Measurements from ENCODE around the gene CCDC61. TPM values are rescaled to one million over a fixed set of nuclear protein-coding genes. Genes with fewer than 3 reads are reported as not detected.
A peak's percentile ranks its signal among the peaks of the same experiment; 100 is the strongest.

The CCDC61 gene
- total RNA-seq, 1 experiment from 2014 or later = 31.0 TPM

GRCh38 chr19:45958320-45958719 lies 36.9 kb upstream of the CCDC61 start:
- intact Hi-C loops (cut with micrococcal nuclease; ENCODE audit: unreplicated experiment) = no loop called here
- TF ChIP-seq CTCF (IDR thresholded peaks at IDR 0.05; ENCODE audit: unreplicated experiment) = no peak
- Mint-ChIP-seq H3K27ac (ENCODE audit: unreplicated experiment) (no peak overlapping the region), H3K9me3 (ENCODE audit: low read depth, unreplicated experiment) (no peaks in the 10 kb centered on the region), H3K4me1 (ENCODE audit: low read depth, unreplicated experiment) (peaks cover 35% of the 10 kb centered on the region), H3K27me3 (ENCODE audit: unreplicated experiment) (peaks cover 57% of the 10 kb centered on the region), H3K4me3 (ENCODE audit: low read depth, unreplicated experiment) (no peak overlapping the region), H3K36me3 (ENCODE audit: insufficient read depth, unreplicated experiment) (no peaks in the 10 kb centered on the region)
- CTCF ChIA-PET = interaction anchor here (1.1 kb wide), 1 partner anchor 141 kb away, joined by 3 read pairs; no protein-coding TSS in a partner anchor
- no peak for DNase-seq
- BruUV-seq (replicated peaks) = no TSS peak

GRCh38 chr19:45958769-45959516 lies 36.3 kb upstream of the CCDC61 start:
- intact Hi-C loops (cut with micrococcal nuclease; ENCODE audit: unreplicated experiment) = no loop called here
- H3K27me3 Mint-ChIP-seq (ENCODE audit: unreplicated experiment) = peaks cover 63% of the 10 kb centered on the region
- CTCF ChIA-PET = interaction anchor here (1.1 kb wide), 1 partner anchor 142 kb away, joined by 3 read pairs; no protein-coding TSS in a partner anchor
- no peak for TF ChIP-seq CTCF (IDR thresholded peaks at IDR 0.05; ENCODE audit: unreplicated experiment)
- H3K4me1 Mint-ChIP-seq (ENCODE audit: low read depth, unreplicated experiment) = peaks cover 35% of the 10 kb centered on the region
- no peaks in the 10 kb centered on the region for H3K36me3 Mint-ChIP-seq (ENCODE audit: insufficient read depth, unreplicated experiment)
- no peak for DNase-seq
- H3K9me3 Mint-ChIP-seq (ENCODE audit: low read depth, unreplicated experiment) = no peaks in the 10 kb centered on the region
- BruUV-seq (replicated peaks) = no TSS peak
- H3K4me3 Mint-ChIP-seq (ENCODE audit: low read depth, unreplicated experiment) = no peak overlapping the region
- H3K27ac Mint-ChIP-seq (ENCODE audit: unreplicated experiment) = no peak overlapping the region

GRCh38 chr19:45959517-45960025 lies 35.7 kb upstream of the CCDC61 start:
- intact Hi-C loops (cut with micrococcal nuclease; ENCODE audit: unreplicated experiment) = no loop called here
- Mint-ChIP-seq H3K27me3 (ENCODE audit: unreplicated experiment) (peaks cover 70% of the 10 kb centered on the region), H3K4me1 (ENCODE audit: low read depth, unreplicated experiment) (peaks cover 33% of the 10 kb centered on the region), H3K27ac (ENCODE audit: unreplicated experiment) (no peak overlapping the region), H3K4me3 (ENCODE audit: low read depth, unreplicated experiment) (no peak overlapping the region), H3K9me3 (ENCODE audit: low read depth, unreplicated experiment) (no peaks in the 10 kb centered on the region), H3K36me3 (ENCODE audit: insufficient read depth, unreplicated experiment) (no peaks in the 10 kb centered on the region)
- CTCF ChIA-PET = no interaction called here
- no peak for TF ChIP-seq CTCF (IDR thresholded peaks at IDR 0.05; ENCODE audit: unreplicated experiment)
- no TSS peak for BruUV-seq (replicated peaks)
- DNase-seq = no peak

GRCh38 chr19:45960595-45961235 lies 34.6 kb upstream of the CCDC61 start:
- peak; percentile 32 for DNase-seq

More at GRCh38 chr19:45960595-45961235, 34.6 kb upstream of the CCDC61 start:
- intact Hi-C loops (cut with micrococcal nuclease; ENCODE audit: unreplicated experiment) = no loop called here
- Mint-ChIP-seq H3K9me3 (ENCODE audit: low read depth, unreplicated experiment) (no peaks in the 10 kb centered on the region), H3K4me3 (ENCODE audit: low read depth, unreplicated experiment) (no peak overlapping the region), H3K4me1 (ENCODE audit: low read depth, unreplicated experiment) (peaks cover 22% of the 10 kb centered on the region), H3K27me3 (ENCODE audit: unreplicated experiment) (peaks cover 81% of the 10 kb centered on the region), H3K27ac (ENCODE audit: unreplicated experiment) (no peak overlapping the region), H3K36me3 (ENCODE audit: insufficient read depth, unreplicated experiment) (no peaks in the 10 kb centered on the region)
- CTCF ChIA-PET = interaction anchor here (0.6 to 1.7 kb wide), 7 partner anchors 8 to 249 kb away, joined by 3 to 6 read pairs (median 4); partner anchors contain the start of genes CCDC61, MYPOP and SYMPK
- BruUV-seq (replicated peaks) = no TSS peak
- no peak for TF ChIP-seq CTCF (IDR thresholded peaks at IDR 0.05; ENCODE audit: unreplicated experiment)

All from Calu3 (cell line).